ENCODE data around the gene RCHY1. TPM values are rescaled to one million over a fixed set of nuclear protein-coding genes. Genes with fewer than 3 reads are reported as not detected.

Gene RCHY1
- total RNA-seq, 1 donor from 2014 or later: 35.3 TPM

DNA sequence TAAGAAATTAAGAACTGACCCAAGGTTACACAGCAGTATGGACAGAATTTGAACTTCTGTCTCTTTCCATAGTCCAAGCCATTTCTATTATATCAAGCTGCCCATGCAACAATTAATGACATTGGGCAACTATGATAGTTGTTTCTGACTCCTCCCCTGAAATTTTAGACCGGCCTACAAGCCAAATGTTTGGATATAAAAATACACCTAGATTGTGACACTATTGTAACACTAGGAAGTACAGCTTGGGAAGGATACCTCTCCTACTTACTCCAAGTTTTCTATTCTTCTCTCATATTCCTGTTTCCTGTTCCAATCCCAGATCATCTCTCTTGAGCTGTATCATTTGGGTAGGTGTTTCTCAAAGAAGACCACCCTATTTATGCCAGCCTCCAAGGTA lies 43.5 kb downstream of the RCHY1 start:
- no peak overlapping the region for H3K4me3 Mint-ChIP-seq (ENCODE audit: unreplicated experiment)
- no peak overlapping the region for H2AFZ ChIP-seq (ENCODE audit: low read depth, low read length)
- H3K27ac ChIP-seq (ENCODE audit: low read depth, low read length): no peak overlapping the region
- H3K9me3 Mint-ChIP-seq (ENCODE audit: unreplicated experiment): no peaks in the 10 kb centered on the region
- H4K20me1 ChIP-seq (ENCODE audit: insufficient read depth, low read length): no peaks in the 10 kb centered on the region
- H3K4me3 ChIP-seq (ENCODE audit: insufficient read depth, low read depth, low read length): no peak overlapping the region
- no peak overlapping the region for H3K4me2 ChIP-seq (ENCODE audit: low read length)
- no peak overlapping the region for H3K9ac ChIP-seq (ENCODE audit: low read length)
- no peaks in the 10 kb centered on the region for H3K79me2 ChIP-seq (ENCODE audit: insufficient read depth, low read length)
- TF ChIP-seq CTCF (IDR thresholded peaks at IDR 0.05; ENCODE audit: insufficient read depth, low read depth, low read length) (no peak), EZH2 (IDR thresholded peaks at IDR 0.05; ENCODE audit: insufficient read depth, low read length) (no peak)
- H3K27me3 Mint-ChIP-seq (ENCODE audit: low read depth, unreplicated experiment): no peaks in the 10 kb centered on the region
- H3K4me1 ChIP-seq (ENCODE audit: insufficient read depth, low read length): no peaks in the 10 kb centered on the region
- no peaks in the 10 kb centered on the region for H3K36me3 ChIP-seq (ENCODE audit: insufficient read depth, low read length)
- H3K4me1 Mint-ChIP-seq (ENCODE audit: low read depth, unreplicated experiment): no peaks in the 10 kb centered on the region
- H3K27ac Mint-ChIP-seq (ENCODE audit: unreplicated experiment): no peak overlapping the region
- H3K27me3 ChIP-seq (ENCODE audit: insufficient read depth, low read length): no peaks in the 10 kb centered on the region
- H3K9me3 ChIP-seq (ENCODE audit: insufficient read depth, low read depth, low read length): no peaks in the 10 kb centered on the region
- FAIRE-seq (no peak), DNase-seq (ENCODE audit: low read depth) (no peak)
- no peaks in the 10 kb centered on the region for H3K36me3 Mint-ChIP-seq (ENCODE audit: low read depth, unreplicated experiment)

DNA sequence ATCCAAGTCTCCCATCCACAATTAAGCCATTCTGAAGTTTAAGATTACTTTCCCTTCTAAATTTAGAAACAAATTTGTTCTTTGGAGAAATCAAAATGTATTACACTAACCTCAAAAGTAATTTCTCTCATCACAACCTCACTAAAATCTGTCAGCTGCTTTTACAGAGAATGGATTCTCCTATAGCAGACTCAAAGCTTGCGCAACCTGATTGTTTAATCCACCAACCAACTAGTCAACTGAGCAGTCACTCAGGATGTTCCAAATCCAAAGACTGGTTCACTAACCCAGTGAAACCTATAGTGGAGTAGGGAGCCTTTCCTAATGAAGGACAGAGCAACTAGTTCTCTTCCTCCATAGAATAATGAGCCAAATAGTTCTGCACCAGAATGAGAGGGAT lies 44.3 kb downstream of the RCHY1 start:
- H3K36me3 Mint-ChIP-seq (ENCODE audit: low read depth, unreplicated experiment): no peaks in the 10 kb centered on the region
- H3K4me1 Mint-ChIP-seq (ENCODE audit: low read depth, unreplicated experiment): no peaks in the 10 kb centered on the region
- no peak overlapping the region for H3K4me3 ChIP-seq (ENCODE audit: insufficient read depth, low read depth, low read length)
- no peak for TF ChIP-seq CTCF (IDR thresholded peaks at IDR 0.05; ENCODE audit: insufficient read depth, low read depth, low read length)
- TF ChIP-seq EZH2 (IDR thresholded peaks at IDR 0.05; ENCODE audit: insufficient read depth, low read length): no peak
- H4K20me1 ChIP-seq (ENCODE audit: insufficient read depth, low read length): no peaks in the 10 kb centered on the region
- no peak for FAIRE-seq
- no peak overlapping the region for H3K4me3 Mint-ChIP-seq (ENCODE audit: unreplicated experiment)
- no peaks in the 10 kb centered on the region for H3K79me2 ChIP-seq (ENCODE audit: insufficient read depth, low read length)
- no peaks in the 10 kb centered on the region for H3K9me3 Mint-ChIP-seq (ENCODE audit: unreplicated experiment)
- H2AFZ ChIP-seq (ENCODE audit: low read depth, low read length): no peak overlapping the region
- H3K4me2 ChIP-seq (ENCODE audit: low read length): no peak overlapping the region
- no peak overlapping the region for H3K9ac ChIP-seq (ENCODE audit: low read length)
- H3K4me1 ChIP-seq (ENCODE audit: insufficient read depth, low read length): no peaks in the 10 kb centered on the region
- H3K27me3 ChIP-seq (ENCODE audit: insufficient read depth, low read length): no peaks in the 10 kb centered on the region
- H3K27ac Mint-ChIP-seq (ENCODE audit: unreplicated experiment): no peak overlapping the region
- no peak overlapping the region for H3K27ac ChIP-seq (ENCODE audit: low read depth, low read length)
- no peaks in the 10 kb centered on the region for H3K27me3 Mint-ChIP-seq (ENCODE audit: low read depth, unreplicated experiment)
- H3K9me3 ChIP-seq (ENCODE audit: insufficient read depth, low read depth, low read length): no peaks in the 10 kb centered on the region
- no peaks in the 10 kb centered on the region for H3K36me3 ChIP-seq (ENCODE audit: insufficient read depth, low read length)
- DNase-seq (ENCODE audit: low read depth): no peak

GRCh38 chr4:75457365-75457764 lies 56.8 kb downstream of the RCHY1 start:
- Mint-ChIP-seq H3K36me3 (ENCODE audit: low read depth, unreplicated experiment) (peaks cover under 1% of the 10 kb centered on the region), H3K4me1 (ENCODE audit: low read depth, unreplicated experiment) (peaks cover 1% of the 10 kb centered on the region), H3K9me3 (ENCODE audit: unreplicated experiment) (no peaks in the 10 kb centered on the region), H3K27ac (ENCODE audit: unreplicated experiment) (no peak overlapping the region), H3K4me3 (ENCODE audit: unreplicated experiment) (no peak overlapping the region), H3K27me3 (ENCODE audit: low read depth, unreplicated experiment) (no peaks in the 10 kb centered on the region)
- H3K27me3 ChIP-seq (ENCODE audit: insufficient read depth, low read length): no peaks in the 10 kb centered on the region
- TF ChIP-seq CTCF (IDR thresholded peaks at IDR 0.05; ENCODE audit: insufficient read depth, low read depth, low read length) (no peak), EZH2 (IDR thresholded peaks at IDR 0.05; ENCODE audit: insufficient read depth, low read length) (no peak)
- FAIRE-seq (no peak), DNase-seq (ENCODE audit: low read depth) (no peak)
- H3K36me3 ChIP-seq (ENCODE audit: insufficient read depth, low read length): no peaks in the 10 kb centered on the region
- no peak overlapping the region for H3K4me3 ChIP-seq (ENCODE audit: insufficient read depth, low read depth, low read length)
- H3K79me2 ChIP-seq (ENCODE audit: insufficient read depth, low read length): no peaks in the 10 kb centered on the region
- no peaks in the 10 kb centered on the region for H4K20me1 ChIP-seq (ENCODE audit: insufficient read depth, low read length)
- no peaks in the 10 kb centered on the region for H3K9me3 ChIP-seq (ENCODE audit: insufficient read depth, low read depth, low read length)
- no peak overlapping the region for H3K27ac ChIP-seq (ENCODE audit: low read depth, low read length)
- no peak overlapping the region for H3K9ac ChIP-seq (ENCODE audit: low read length)
- H3K4me1 ChIP-seq (ENCODE audit: insufficient read depth, low read length): no peaks in the 10 kb centered on the region
- no peak overlapping the region for H3K4me2 ChIP-seq (ENCODE audit: low read length)
- no peak overlapping the region for H2AFZ ChIP-seq (ENCODE audit: low read depth, low read length)
